BE2C (cell line): ENCODE results near the gene PDCD6IP.
A peak's percentile ranks its signal among the peaks of the same experiment; 100 is the strongest.

Experiments used
- DNase-seq: peaks from one replicate; pipeline ENCODE4 v3.0.0-alpha.2; 2020
- H3K27me3 ChIP-seq: fragments of 250-450 bp; sonication (Bioruptor Pico); 2 replicates; pipeline ENCODE4 v1.5.1; 2020; ENCODE audit warnings: mild to moderate bottlenecking
- H3K36me3 ChIP-seq: fragments of 250-450 bp; sonication (Bioruptor Pico); 2 replicates; pipeline ENCODE4 v1.5.1; 2020; ENCODE audit warnings: mild to moderate bottlenecking
- H3K4me1 ChIP-seq: fragments of 250-450 bp; sonication (Bioruptor Pico); 2 replicates; pipeline ENCODE4 v1.5.1; 2020
- H3K4me3 ChIP-seq: 2 replicates; pipeline ENCODE4 v1.5.1; 2011; ENCODE audit warnings: low read depth, low read length
- H3K9me3 ChIP-seq: fragments of 250-450 bp; sonication (Bioruptor Pico); 2 replicates; pipeline ENCODE4 v1.5.1; 2020
- CTCF ChIP-seq: IDR thresholded peaks from 2 replicates; pipeline ENCODE4 v1.5.1; 2012; ENCODE audit warnings: mild to moderate bottlenecking, low read depth, low read length

Gene PDCD6IP

GRCh38 chr3:33792167-33792892 is 6.1 kb upstream of the PDCD6IP start:
- no peaks in the 10 kb centered on the region for H3K27me3 ChIP-seq
- no peak overlapping the region for H3K4me3 ChIP-seq
- no peaks in the 10 kb centered on the region for H3K9me3 ChIP-seq
- no peaks in the 10 kb centered on the region for H3K36me3 ChIP-seq
- no peak for TF ChIP-seq CTCF
- DNase-seq, result no peak
- H3K4me1 ChIP-seq, result no peaks in the 10 kb centered on the region

GRCh38 chr3:33795131-33795530 is 3.3 kb upstream of the PDCD6IP start:
- no peak for TF ChIP-seq CTCF
- Histone ChIP-seq H3K4me3 (no peak overlapping the region), H3K27me3 (no peaks in the 10 kb centered on the region), H3K9me3 (no peaks in the 10 kb centered on the region), H3K36me3 (no peaks in the 10 kb centered on the region), H3K4me1 (no peaks in the 10 kb centered on the region)
- DNase-seq, result no peak

- Histone ChIP-seq H3K4me3 (no peak overlapping the region), H3K9me3 (no peaks in the 10 kb centered on the region), H3K4me1 (no peaks in the 10 kb centered on the region), H3K27me3 (no peaks in the 10 kb centered on the region), H3K36me3 (no peaks in the 10 kb centered on the region)
- no peak for TF ChIP-seq CTCF
- no peak for DNase-seq
These were observed 2.4 kb upstream of the PDCD6IP start for GRCh38 chr3:33795856-33796536.

GRCh38 chr3:33798113-33798417 is 365 bp upstream of the PDCD6IP start:
- DNase-seq, result no peak
- no peak for TF ChIP-seq CTCF
- H3K9me3 ChIP-seq, result no peaks in the 10 kb centered on the region
- peak overlapping the region; percentile 89 for H3K4me3 ChIP-seq
- no peaks in the 10 kb centered on the region for H3K4me1 ChIP-seq
- H3K36me3 ChIP-seq, result no peaks in the 10 kb centered on the region
- H3K27me3 ChIP-seq, result no peaks in the 10 kb centered on the region

GRCh38 chr3:33799202-33799551 is 747 bp downstream of the PDCD6IP start:
- no peaks in the 10 kb centered on the region for H3K27me3 ChIP-seq
- H3K4me3 ChIP-seq, result peak overlapping the region; percentile 89
- H3K9me3 ChIP-seq, result no peaks in the 10 kb centered on the region
- H3K36me3 ChIP-seq, result no peaks in the 10 kb centered on the region
- no peak for DNase-seq
- TF ChIP-seq CTCF, result no peak
- no peaks in the 10 kb centered on the region for H3K4me1 ChIP-seq

GRCh38 chr3:33803252-33803651 is 4.8 kb downstream of the PDCD6IP start:
- TF ChIP-seq CTCF, result no peak
- Histone ChIP-seq H3K4me3 (no peak overlapping the region), H3K9me3 (no peaks in the 10 kb centered on the region), H3K4me1 (no peaks in the 10 kb centered on the region), H3K27me3 (no peaks in the 10 kb centered on the region), H3K36me3 (no peaks in the 10 kb centered on the region)
- no peak for DNase-seq
